Astrocyte of the spinal cord (primary cell): Measurements from ENCODE around the gene DDOST.

Experiments used
- DNase-seq: peaks from one replicate; pipeline ENCODE4 v3.0.0; 2011; ENCODE audit warnings: low read depth, low spot score
- H3K4me3 ChIP-seq: 2 replicates; pipeline ENCODE4 v1.5.1; 2011; ENCODE audit warnings: low read depth, mild to moderate bottlenecking, low read length, moderate library complexity
- in situ Hi-C: cut with HindIII; loops from 2 replicates; pipeline ENCODE4 v1.10.0; 2017; ENCODE audit warnings: low sequenced_read_pairs
- TF ChIP-seq, protein P1 (sequence below): IDR thresholded peaks from 2 replicates; pipeline ENCODE4 v1.5.1; 2012; ENCODE audit warnings: low read depth, mild to moderate bottlenecking, low read length, inconsistent platforms

The DDOST gene

DNA sequence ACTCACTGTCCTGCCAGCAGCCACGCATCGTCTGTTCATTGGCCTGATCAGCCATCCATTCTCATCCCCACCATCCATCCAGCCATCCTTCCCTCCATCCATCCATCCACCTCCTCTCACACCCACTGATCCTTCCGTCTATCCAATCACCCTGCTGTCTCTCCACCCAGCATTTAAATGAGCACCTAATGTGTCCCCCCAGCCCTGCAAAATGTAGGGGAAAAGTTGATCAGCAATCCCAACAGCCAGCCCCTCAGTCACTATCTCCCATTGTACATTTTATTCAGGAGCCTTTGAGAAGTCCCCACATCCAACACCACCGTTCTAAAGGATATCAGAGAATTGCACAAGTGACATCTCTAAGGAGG lies 11.1 kb upstream of the DDOST start:
- in situ Hi-C loops: no loop called here
- no peak for DNase-seq
- TF ChIP-seq, protein P1, sequence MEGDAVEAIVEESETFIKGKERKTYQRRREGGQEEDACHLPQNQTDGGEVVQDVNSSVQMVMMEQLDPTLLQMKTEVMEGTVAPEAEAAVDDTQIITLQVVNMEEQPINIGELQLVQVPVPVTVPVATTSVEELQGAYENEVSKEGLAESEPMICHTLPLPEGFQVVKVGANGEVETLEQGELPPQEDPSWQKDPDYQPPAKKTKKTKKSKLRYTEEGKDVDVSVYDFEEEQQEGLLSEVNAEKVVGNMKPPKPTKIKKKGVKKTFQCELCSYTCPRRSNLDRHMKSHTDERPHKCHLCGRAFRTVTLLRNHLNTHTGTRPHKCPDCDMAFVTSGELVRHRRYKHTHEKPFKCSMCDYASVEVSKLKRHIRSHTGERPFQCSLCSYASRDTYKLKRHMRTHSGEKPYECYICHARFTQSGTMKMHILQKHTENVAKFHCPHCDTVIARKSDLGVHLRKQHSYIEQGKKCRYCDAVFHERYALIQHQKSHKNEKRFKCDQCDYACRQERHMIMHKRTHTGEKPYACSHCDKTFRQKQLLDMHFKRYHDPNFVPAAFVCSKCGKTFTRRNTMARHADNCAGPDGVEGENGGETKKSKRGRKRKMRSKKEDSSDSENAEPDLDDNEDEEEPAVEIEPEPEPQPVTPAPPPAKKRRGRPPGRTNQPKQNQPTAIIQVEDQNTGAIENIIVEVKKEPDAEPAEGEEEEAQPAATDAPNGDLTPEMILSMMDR: no peak
- no peak overlapping the region for H3K4me3 ChIP-seq

GRCh38 chr1:20670936-20671335 lies 9.8 kb upstream of the DDOST start:
- no peak for DNase-seq
- TF ChIP-seq, protein P1: no peak
- no peak overlapping the region for H3K4me3 ChIP-seq
- in situ Hi-C loops: no loop called here

DNA sequence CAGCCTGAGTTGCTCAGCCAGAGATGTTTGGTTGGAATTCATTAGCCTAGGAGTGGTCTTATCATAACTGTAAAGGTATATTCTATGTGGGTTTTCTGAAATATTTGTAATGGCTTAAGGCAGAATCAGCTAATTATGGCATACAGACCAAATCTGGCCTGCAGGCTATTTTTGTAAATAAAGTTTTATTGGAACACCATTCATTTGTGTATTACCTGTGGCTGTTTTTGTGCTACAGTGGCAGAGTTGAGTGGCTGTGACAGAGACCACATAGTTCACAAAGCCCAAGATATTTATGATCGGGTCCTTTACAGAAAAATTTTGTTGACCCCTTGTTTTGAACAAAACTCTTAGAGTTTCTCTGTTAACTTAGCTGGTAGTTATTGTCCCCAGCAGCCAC lies 7.4 kb upstream of the DDOST start:
- in situ Hi-C loops: no loop called here
- TF ChIP-seq, protein P1: no peak
- DNase-seq: no peak
- no peak overlapping the region for H3K4me3 ChIP-seq

DNA sequence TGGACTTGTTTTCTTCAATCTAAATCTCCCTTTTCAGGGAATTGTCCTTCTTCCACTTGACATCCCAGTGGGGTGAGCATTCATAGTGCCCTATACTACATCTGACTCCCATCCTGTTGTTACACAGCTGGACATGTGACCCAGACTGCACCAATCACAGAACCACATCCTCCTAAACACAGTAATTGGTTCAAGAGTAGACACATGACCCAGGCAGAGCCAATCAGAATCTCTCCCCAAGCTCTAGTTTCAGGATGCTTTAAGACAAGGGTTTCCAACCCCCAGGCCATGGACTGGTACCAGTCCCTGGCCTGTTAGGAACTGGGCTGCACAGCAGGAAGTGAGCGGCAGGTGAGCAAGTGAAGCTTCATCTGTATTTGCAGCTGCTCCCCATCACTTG lies 5.6 kb upstream of the DDOST start:
- in situ Hi-C loops: no loop called here
- no peak overlapping the region for H3K4me3 ChIP-seq
- DNase-seq: no peak
- TF ChIP-seq, protein P1: no peak

DNA sequence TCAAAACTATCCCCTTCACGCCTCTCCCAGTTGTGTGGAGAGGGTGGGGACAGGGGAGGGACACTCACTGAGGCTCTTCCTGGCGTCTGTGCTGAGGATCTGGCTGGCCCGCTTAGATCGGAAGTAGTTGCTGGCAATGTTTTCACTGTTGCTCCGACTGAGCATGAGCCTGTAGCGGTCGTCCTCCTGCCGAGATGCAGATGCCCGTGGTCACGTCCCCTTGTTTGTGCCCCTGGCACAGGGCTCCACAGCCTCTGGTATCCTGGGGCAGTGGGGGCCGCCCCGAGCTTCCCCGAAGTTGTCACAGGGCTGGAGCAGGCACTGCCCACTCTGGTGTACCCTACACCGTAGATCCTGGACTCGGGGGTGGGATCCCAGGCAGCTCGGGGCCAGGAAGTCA lies 5.0 kb upstream of the DDOST start:
- TF ChIP-seq, protein P1: no peak
- no peak overlapping the region for H3K4me3 ChIP-seq
- in situ Hi-C loops: no loop called here
- no peak for DNase-seq

GRCh38 chr1:20665726-20666125 lies 4.6 kb upstream of the DDOST start:
- H3K4me3 ChIP-seq: no peak overlapping the region
- TF ChIP-seq, protein P1: no peak
- in situ Hi-C loops: no loop called here
- no peak for DNase-seq
